GM12872 (cell line): ENCODE measurements around the gene SAP30BP.

Source experiments
- CTCF ChIP-seq: IDR thresholded peaks from 3 replicates; pipeline ENCODE4 v1.5.1; 2011; ENCODE audit warnings: low read depth, mild to moderate bottlenecking, low read length, moderate library complexity; ENCODE audit not compliant: insufficient read depth

Gene SAP30BP

GRCh38 chr17:75752802-75753513 lies 85.8 kb downstream of the SAP30BP start:
- peak; percentile 62 for TF ChIP-seq CTCF

GRCh38 chr17:75753514-75754377 lies 86.6 kb downstream of the SAP30BP start:
- peak; percentile 62; the same call in 1 of the 3 replicates for TF ChIP-seq CTCF

GRCh38 chr17:75754378-75755204 lies 87.5 kb downstream of the SAP30BP start:
- TF ChIP-seq CTCF, result no peak

GRCh38 chr17:75755205-75755901 lies 88.2 kb downstream of the SAP30BP start:
- no peak for TF ChIP-seq CTCF

- no peak for TF ChIP-seq CTCF
Measured at GRCh38 chr17:75755990-75756389, 88.9 kb downstream of the SAP30BP start.

- TF ChIP-seq CTCF, result no peak
Measured at GRCh38 chr17:75756451-75757085, 89.4 kb downstream of the SAP30BP start.
